DOHH2 (cell line): Measurements from ENCODE around the gene POLR3GL.

ENCODE experiments used
- H3F3A ChIP-seq: fragments of 200-600 bp; sonication (generic), shearing (Covaris generic); 2 replicates; pipeline ENCODE4 v1.6.0; 2016; ENCODE audit warnings: antibody characterized with exemption, mild to moderate bottlenecking; ENCODE audit not compliant: control insufficient read depth, insufficient read depth
- H3K27ac ChIP-seq: fragments of 200-600 bp; sonication (generic); 2 replicates; pipeline ENCODE4 v1.5.1; 2014; ENCODE audit warnings: low read depth, mild to moderate bottlenecking, low read length, moderate library complexity
- H3K27me3 ChIP-seq: fragments of 200-600 bp; sonication (generic); 2 replicates; pipeline ENCODE4 v1.6.1; 2014; ENCODE audit warnings: mild to moderate bottlenecking, low read length, mixed read lengths; ENCODE audit not compliant: control insufficient read depth
- H3K36me3 ChIP-seq: fragments of 200-600 bp; sonication (generic); 2 replicates; pipeline ENCODE4 v1.6.1; 2014; ENCODE audit warnings: mild to moderate bottlenecking, low read length, moderate library complexity, mixed read lengths; ENCODE audit not compliant: control insufficient read depth
- H3K4me1 ChIP-seq: fragments of 200-600 bp; sonication (generic); 2 replicates; pipeline ENCODE4 v1.6.1; 2014; ENCODE audit warnings: mild to moderate bottlenecking, low read length, mixed read lengths; ENCODE audit not compliant: control insufficient read depth
- H3K4me2 ChIP-seq: fragments of 200-600 bp; sonication (generic); 2 replicates; pipeline ENCODE4 v1.6.0; 2014; ENCODE audit warnings: mild to moderate bottlenecking, low read length, moderate library complexity
- H3K4me3 ChIP-seq: fragments of 200-600 bp; sonication (generic); 2 replicates; pipeline ENCODE4 v1.5.1; 2014; ENCODE audit warnings: mild to moderate bottlenecking, low read length, mixed read lengths
- H3K79me2 ChIP-seq: fragments of 200-600 bp; sonication (generic); 2 replicates; pipeline ENCODE4 v1.6.1; 2014; ENCODE audit warnings: mild to moderate bottlenecking, low read length, mixed read lengths; ENCODE audit not compliant: control insufficient read depth
- H3K9me2 ChIP-seq: fragments of 200-600 bp; sonication (generic); replicated peaks from 2 replicates; pipeline ENCODE4 v1.6.1; 2014; ENCODE audit warnings: mild to moderate bottlenecking, low read length, mixed read lengths; ENCODE audit not compliant: control insufficient read depth
- H3K9me3 ChIP-seq: fragments of 200-600 bp; sonication (generic); 2 replicates; pipeline ENCODE4 v1.6.1; 2014; ENCODE audit warnings: antibody characterized with exemption, low read length, mixed read lengths; ENCODE audit not compliant: control insufficient read depth, insufficient read depth
- H4K20me1 ChIP-seq: fragments of 200-600 bp; sonication (generic); 2 replicates; pipeline ENCODE4 v1.6.0; 2014; ENCODE audit warnings: low read depth, mild to moderate bottlenecking, antibody characterized with exemption, low read length, moderate library complexity; ENCODE audit not compliant: control insufficient read depth, insufficient read depth
- CTCF ChIP-seq: fragments of 200-600 bp; sonication (generic); IDR thresholded peaks from one replicate; pipeline ENCODE4 v1.5.1; 2014; ENCODE audit warnings: antibody characterized with exemption, mild to moderate bottlenecking, low read depth, low read length; ENCODE audit not compliant: poor library complexity, severe bottlenecking
- EZH2phosphoT487 ChIP-seq: fragments of 200-600 bp; sonication (generic); IDR thresholded peaks from 2 replicates; pipeline ENCODE4 v1.6.1; 2017; ENCODE audit warnings: borderline replicate concordance, mild to moderate bottlenecking, antibody characterized with exemption, low read length, moderate library complexity, mixed read lengths

POLR3GL gene

GRCh38 chr1:145994391-145995120, 30.1 kb downstream of the POLR3GL start:
- H3K9me2 ChIP-seq = no peaks in the 10 kb centered on the region
- H4K20me1 ChIP-seq = peaks cover 22% of the 10 kb centered on the region
- H3K4me2 ChIP-seq = peak overlapping the region; percentile 79
- H3K4me1 ChIP-seq = peaks cover 56% of the 10 kb centered on the region
- no peaks in the 10 kb centered on the region for H3K9me3 ChIP-seq
- peaks cover 67% of the 10 kb centered on the region for H3F3A ChIP-seq
- H3K27ac ChIP-seq = peak overlapping the region; percentile 95; the same call in 1 of the 2 replicates
- peaks cover 43% of the 10 kb centered on the region for H3K36me3 ChIP-seq
- TF ChIP-seq CTCF (no peak), EZH2phosphoT487 (no peak)
- H3K4me3 ChIP-seq = peak overlapping the region; percentile 91
- no peaks in the 10 kb centered on the region for H3K27me3 ChIP-seq
- H3K79me2 ChIP-seq = peaks cover 32% of the 10 kb centered on the region

- peaks cover 32% of the 10 kb centered on the region for H3K79me2 ChIP-seq
- TF ChIP-seq EZH2phosphoT487 (no peak), CTCF (no peak)
- peaks cover 63% of the 10 kb centered on the region for H3K4me1 ChIP-seq
- H3K9me3 ChIP-seq = no peaks in the 10 kb centered on the region
- H3K27me3 ChIP-seq = no peaks in the 10 kb centered on the region
- peak overlapping the region; percentile 79 for H3K4me2 ChIP-seq
- peak overlapping the region; percentile 91 for H3K4me3 ChIP-seq
- no peaks in the 10 kb centered on the region for H3K9me2 ChIP-seq
- H4K20me1 ChIP-seq = peaks cover 22% of the 10 kb centered on the region
- H3F3A ChIP-seq = peaks cover 66% of the 10 kb centered on the region
- H3K27ac ChIP-seq = peak overlapping the region; percentile 95
- peaks cover 43% of the 10 kb centered on the region for H3K36me3 ChIP-seq
These were observed 30.8 kb downstream of the POLR3GL start for GRCh38 chr1:145995148-145995881.

GRCh38 chr1:145995964-145996432, 31.5 kb downstream of the POLR3GL start:
- Histone ChIP-seq H3K4me1 (peaks cover 63% of the 10 kb centered on the region), H3K4me2 (peak overlapping the region; percentile 79), H3K27ac (peak overlapping the region; percentile 95), H3F3A (peaks cover 59% of the 10 kb centered on the region), H3K79me2 (peaks cover 32% of the 10 kb centered on the region), H3K27me3 (no peaks in the 10 kb centered on the region), H3K9me2 (no peaks in the 10 kb centered on the region), H4K20me1 (peaks cover 22% of the 10 kb centered on the region), H3K36me3 (peaks cover 43% of the 10 kb centered on the region), H3K9me3 (no peaks in the 10 kb centered on the region), H3K4me3 (peak overlapping the region; percentile 91)
- TF ChIP-seq CTCF = no peak
- TF ChIP-seq EZH2phosphoT487 = no peak
